ENCODE data around the gene HSPBP1. TPM values are rescaled to one million over a fixed set of nuclear protein-coding genes. Genes with fewer than 3 reads are reported as not detected.

The HSPBP1 gene
- total RNA-seq, 4 donors from 2014 or later, result 33.7 to 49.6 (median 40.5) TPM

DNA sequence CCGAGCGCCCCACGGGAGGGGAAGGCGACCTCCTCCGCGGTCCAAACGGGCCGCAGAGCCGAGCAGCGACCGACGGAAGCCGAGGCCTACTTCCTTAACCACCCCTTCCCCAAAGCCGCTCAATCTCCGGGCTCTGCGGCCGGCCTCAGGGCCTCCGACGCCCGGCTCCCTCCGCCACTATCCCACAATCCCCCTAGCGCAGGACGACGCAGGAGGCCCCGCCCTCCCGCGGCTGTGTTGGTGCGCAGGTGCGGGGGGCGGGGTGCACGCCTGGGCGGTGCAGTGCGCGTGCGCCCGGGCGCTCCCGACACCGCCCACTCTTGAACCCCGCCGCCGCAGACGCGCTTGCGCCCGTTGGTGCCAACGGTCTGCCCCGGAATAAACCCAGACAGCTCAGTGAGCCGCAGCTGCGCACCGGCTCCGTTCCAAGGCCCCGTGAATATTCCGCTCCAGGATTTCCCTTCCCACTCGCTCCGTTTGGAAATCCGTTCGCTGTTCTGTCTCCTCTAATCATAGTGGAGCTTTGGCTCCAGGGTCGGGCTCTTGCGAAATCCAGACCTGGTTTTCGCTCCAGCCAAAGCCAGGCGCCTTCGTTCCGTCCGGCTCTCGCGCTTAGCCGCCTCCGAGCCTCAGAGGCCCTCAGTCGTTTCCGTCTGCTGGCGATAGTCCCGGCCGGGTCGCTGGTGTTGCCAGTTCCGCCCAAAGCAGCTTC lies 20.9 kb downstream of the HSPBP1 start, which contains the start of gene PPP6R1:
Gene PPP6R1, minus strand, starts transcription at position 190 of the 712 bp plus-strand sequence. CDS start 11,914 bp downstream, outside the sequence.
- DNase-seq (ENCODE audit: low spot score in 2 of 2), result peak; percentile 93 to 94

GRCh38 chr19:55258476-55258827 lies 21.5 kb downstream of the HSPBP1 start:
- Histone ChIP-seq H3K27me3 (no peaks in the 10 kb centered on the region), H3K9me3 (no peaks in the 10 kb centered on the region), H3K4me3 (peak overlapping the region; percentile 84 to 95 (median 94)), H3K4me1 (peaks cover 0 to 55% (median 39%) of the 10 kb centered on the region in 4 donors), H3K27ac (peak overlapping the region; percentile 85 to 96 (median 92)), H3K36me3 (peaks cover 0 to 13% (median 0%) of the 10 kb centered on the region in 3 donors)
- no peak for TF ChIP-seq CTCF (IDR thresholded peaks at IDR 0.05)
- no peak for TF ChIP-seq EP300 (IDR thresholded peaks at IDR 0.05)
- no peak for TF ChIP-seq POLR2A (IDR thresholded peaks at IDR 0.05)
- WGBS, 2 donors, result 0 to 2% methylated on average over 31 to 33 of the region's 53 CpGs
- DNase-seq (ENCODE audit: low spot score in 2 of 2), result no peak

More for the DNA sequence above, 20.9 kb downstream of the HSPBP1 start, which contains the start of gene PPP6R1:
- Histone ChIP-seq H3K36me3 (peaks cover 0 to 13% (median 0%) of the 10 kb centered on the region in 3 donors), H3K27ac (peak within 1 kb of the TSS; percentile 85 to 96 (median 94)), H3K9me3 (no peaks in the 10 kb centered on the region), H3K4me1 (peaks cover 0 to 50% (median 39%) of the 10 kb centered on the region in 4 donors), H3K4me3 (peak within 1 kb of the TSS; percentile 84 to 95 (median 94)), H3K27me3 (no peaks in the 10 kb centered on the region)
- TF ChIP-seq EP300 (IDR thresholded peaks at IDR 0.05), result peak; percentile 94 to 95
- TF ChIP-seq CTCF (IDR thresholded peaks at IDR 0.05), result peak in 2 of 5 experiments; percentile 63 to 83
- TF ChIP-seq POLR2A (IDR thresholded peaks at IDR 0.05), result peak; percentile 78 to 94
- 0% methylated on average over 55 to 72 of the region's 76 CpGs for WGBS, 2 donors

DNA sequence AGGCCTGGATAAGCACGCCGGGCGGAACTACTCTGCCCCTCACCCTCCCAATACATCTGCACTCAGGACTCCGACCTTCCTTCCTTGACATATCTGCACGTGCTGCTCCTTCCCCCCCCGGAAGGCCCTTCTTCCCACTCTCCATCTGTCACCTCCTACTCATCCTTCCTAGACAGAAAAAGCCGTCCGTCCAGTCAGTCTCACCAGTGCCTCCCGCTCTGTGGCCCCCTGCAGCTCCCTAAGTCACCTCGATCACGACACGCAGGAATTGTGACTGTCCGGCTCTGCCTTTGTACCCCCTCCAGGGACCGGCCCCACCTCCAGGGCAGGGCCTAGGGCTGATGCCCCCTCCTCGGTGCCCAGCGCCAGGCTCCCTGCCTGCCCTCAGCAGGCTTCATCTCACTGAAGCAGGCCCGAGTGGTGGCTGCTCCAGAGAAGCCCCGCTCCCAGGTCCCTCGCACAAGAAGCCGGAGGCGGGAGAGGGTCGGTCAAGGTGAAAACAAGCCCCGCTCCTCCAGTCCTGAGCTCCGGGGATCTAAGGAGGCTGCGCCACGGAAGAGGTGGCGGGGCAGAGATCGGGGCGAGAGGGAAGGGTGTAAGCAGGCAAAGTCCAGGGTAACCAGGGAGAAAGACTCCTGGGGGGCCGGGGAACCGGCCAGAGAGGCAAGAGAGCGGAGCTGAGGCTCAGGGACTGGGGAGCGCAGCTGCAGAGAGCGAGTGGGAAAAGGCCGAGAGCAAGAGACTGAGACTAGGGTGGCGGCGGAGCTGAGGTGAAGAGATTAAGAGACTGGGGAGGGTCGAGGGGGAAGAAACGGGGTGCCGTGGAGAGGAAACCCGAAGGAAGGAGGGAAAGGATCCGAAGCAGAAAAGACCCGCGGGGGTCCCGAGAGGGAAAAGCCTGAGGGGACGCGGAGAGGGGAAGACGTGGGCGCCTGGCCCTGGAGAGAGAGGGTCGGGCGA lies 22.2 kb downstream of the HSPBP1 start:
- TF ChIP-seq POLR2A (IDR thresholded peaks at IDR 0.05) (no peak), EP300 (IDR thresholded peaks at IDR 0.05) (no peak), CTCF (IDR thresholded peaks at IDR 0.05) (no peak)
- H3K4me1 ChIP-seq, result peaks cover 0 to 62% (median 43%) of the 10 kb centered on the region in 4 donors

GRCh38 chr19:55256562-55257460 lies 23.1 kb downstream of the HSPBP1 start:
- Histone ChIP-seq H3K9me3 (no peaks in the 10 kb centered on the region), H3K4me1 (peaks cover 0 to 68% (median 46%) of the 10 kb centered on the region in 4 donors), H3K4me3 (peak overlapping the region; percentile 84 to 95 (median 94)), H3K27me3 (no peaks in the 10 kb centered on the region), H3K36me3 (peaks cover 0 to 4% (median 0%) of the 10 kb centered on the region in 3 donors), H3K27ac (peak overlapping the region in 2 of 4 donors; percentile 95 to 96)
- TF ChIP-seq CTCF (IDR thresholded peaks at IDR 0.05) (no peak), POLR2A (IDR thresholded peaks at IDR 0.05) (no peak), EP300 (IDR thresholded peaks at IDR 0.05) (no peak)
- 41 to 46% methylated on average over 22 of the region's 22 CpGs for WGBS, 2 donors
- no peak for DNase-seq (ENCODE audit: low spot score in 2 of 2)

More for the DNA sequence above, 22.2 kb downstream of the HSPBP1 start:
- no peaks in the 10 kb centered on the region for H3K27me3 ChIP-seq
- peak overlapping the region; percentile 17 to 96 (median 60) for H3K27ac ChIP-seq
- 2 to 3% methylated on average over 47 to 51 of the region's 51 CpGs for WGBS, 2 donors
- peaks cover 0 to 12% (median 0%) of the 10 kb centered on the region in 3 donors for H3K36me3 ChIP-seq
- H3K4me3 ChIP-seq, result peak overlapping the region; percentile 84 to 95 (median 94)
- no peaks in the 10 kb centered on the region for H3K9me3 ChIP-seq
- no peak for DNase-seq (ENCODE audit: low spot score in 2 of 2)
